ENCODE measurements around the gene C1QL1.

Gene C1QL1

GRCh38 chr17:44915862-44916780, 52.0 kb downstream of the C1QL1 start:
- peak in 8 of 51 donors; percentile 37 to 78 (median 60) for DNase-seq

- peak in 35 of 51 donors; percentile 9 to 83 (median 63) for DNase-seq
These were observed 52.8 kb downstream of the C1QL1 start, which contains the start of gene GFAP for GRCh38 chr17:44915321-44915726. Gene GFAP, minus strand, starts transcription at chr17:44915500. Its CDS starts 14 bp downstream, at chr17:44915486.

- DNase-seq = peak in 3 of 51 donors; percentile 37 to 76 (median 46)
These were observed 53.3 kb downstream of the C1QL1 start for GRCh38 chr17:44914698-44915271.

GRCh38 chr17:44914148-44914547, 54.0 kb downstream of the C1QL1 start:
- DNase-seq = peak in 1 of 51 donors; percentile 63

GRCh38 chr17:44913676-44914075, 54.4 kb downstream of the C1QL1 start:
- peak in 2 of 51 donors; percentile 24 to 64 for DNase-seq

GRCh38 chr17:44912763-44913544, 55.1 kb downstream of the C1QL1 start:
- peak in 3 of 51 donors; percentile 36 to 59 (median 43) for DNase-seq

GRCh38 chr17:44911133-44912001, 56.7 kb downstream of the C1QL1 start:
- DNase-seq = peak in 31 of 51 donors; percentile 16 to 88 (median 55)

GRCh38 chr17:44910231-44911106, 57.6 kb downstream of the C1QL1 start:
- DNase-seq = peak in 1 of 51 donors; percentile 23
